ENCODE data around the gene SLCO2A1. TPM values are rescaled to one million over a fixed set of nuclear protein-coding genes. Genes with fewer than 3 reads are reported as not detected.

The SLCO2A1 gene
- polyA plus RNA-seq, 1 donor from 2014 or later = not detected

GRCh38 chr3:133955892-133956291, 73.8 kb downstream of the SLCO2A1 start:
- Mint-ChIP-seq H3K27me3 (peaks cover 9% of the 10 kb centered on the region), H3K4me1 (no peaks in the 10 kb centered on the region), H3K4me3 (no peak overlapping the region), H3K9me3 (peaks cover 0 to 5% (median 0%) of the 10 kb centered on the region in 3 donors), H3K27ac (no peak overlapping the region), H3K36me3 (peaks cover 2% of the 10 kb centered on the region)

GRCh38 chr3:133954717-133955360, 74.9 kb downstream of the SLCO2A1 start:
- H3K4me1 Mint-ChIP-seq = no peaks in the 10 kb centered on the region
- H3K27ac Mint-ChIP-seq = no peak overlapping the region
- peaks cover 2% of the 10 kb centered on the region for H3K36me3 Mint-ChIP-seq
- no peak overlapping the region for H3K4me3 Mint-ChIP-seq
- no peaks in the 10 kb centered on the region for H3K9me3 Mint-ChIP-seq
- H3K27me3 Mint-ChIP-seq = peaks cover 6% of the 10 kb centered on the region

GRCh38 chr3:133953297-133953696, 76.4 kb downstream of the SLCO2A1 start:
- Mint-ChIP-seq H3K4me3 (no peak overlapping the region), H3K9me3 (no peaks in the 10 kb centered on the region), H3K36me3 (peaks cover 2% of the 10 kb centered on the region), H3K4me1 (no peaks in the 10 kb centered on the region), H3K27me3 (peaks cover 3% of the 10 kb centered on the region), H3K27ac (no peak overlapping the region)

- Mint-ChIP-seq H3K27ac (no peak overlapping the region), H3K4me1 (no peaks in the 10 kb centered on the region), H3K9me3 (no peaks in the 10 kb centered on the region), H3K27me3 (peaks cover 6% of the 10 kb centered on the region), H3K4me3 (no peak overlapping the region), H3K36me3 (peaks cover 2% of the 10 kb centered on the region)
These were observed 80.3 kb downstream of the SLCO2A1 start for GRCh38 chr3:133949438-133949837.

GRCh38 chr3:133948996-133949395, 80.7 kb downstream of the SLCO2A1 start:
- Mint-ChIP-seq H3K36me3 (peaks cover 2% of the 10 kb centered on the region), H3K4me1 (no peaks in the 10 kb centered on the region), H3K27ac (no peak overlapping the region), H3K9me3 (no peaks in the 10 kb centered on the region), H3K4me3 (no peak overlapping the region), H3K27me3 (peaks cover 9% of the 10 kb centered on the region)

- no peak overlapping the region for H3K27ac Mint-ChIP-seq
- peaks cover 11% of the 10 kb centered on the region for H3K27me3 Mint-ChIP-seq
- H3K4me1 Mint-ChIP-seq = no peaks in the 10 kb centered on the region
- no peak overlapping the region for H3K4me3 Mint-ChIP-seq
- H3K36me3 Mint-ChIP-seq = no peaks in the 10 kb centered on the region
- H3K9me3 Mint-ChIP-seq = no peaks in the 10 kb centered on the region
These were observed 81.5 kb downstream of the SLCO2A1 start for GRCh38 chr3:133948131-133948810.

- no peaks in the 10 kb centered on the region for H3K4me1 Mint-ChIP-seq
- H3K27me3 Mint-ChIP-seq = peaks cover 13% of the 10 kb centered on the region
- H3K36me3 Mint-ChIP-seq = no peaks in the 10 kb centered on the region
- H3K4me3 Mint-ChIP-seq = no peak overlapping the region
- H3K27ac Mint-ChIP-seq = no peak overlapping the region
- H3K9me3 Mint-ChIP-seq = no peaks in the 10 kb centered on the region
These were observed 84.2 kb downstream of the SLCO2A1 start for GRCh38 chr3:133945381-133946095.

- H3K4me3 Mint-ChIP-seq = no peak overlapping the region
- no peaks in the 10 kb centered on the region for H3K36me3 Mint-ChIP-seq
- H3K27ac Mint-ChIP-seq = no peak overlapping the region
- H3K4me1 Mint-ChIP-seq = no peaks in the 10 kb centered on the region
- no peaks in the 10 kb centered on the region for H3K9me3 Mint-ChIP-seq
- H3K27me3 Mint-ChIP-seq = peaks cover 14% of the 10 kb centered on the region
These were observed 84.9 kb downstream of the SLCO2A1 start for GRCh38 chr3:133944641-133945380.

- no peak overlapping the region for H3K4me3 Mint-ChIP-seq
- no peaks in the 10 kb centered on the region for H3K9me3 Mint-ChIP-seq
- H3K4me1 Mint-ChIP-seq = no peaks in the 10 kb centered on the region
- H3K27me3 Mint-ChIP-seq = peaks cover 14% of the 10 kb centered on the region
- H3K36me3 Mint-ChIP-seq = no peaks in the 10 kb centered on the region
- H3K27ac Mint-ChIP-seq = no peak overlapping the region
These were observed 85.5 kb downstream of the SLCO2A1 start for GRCh38 chr3:133944181-133944580.

GRCh38 chr3:133943639-133944141, 86.0 kb downstream of the SLCO2A1 start:
- no peak overlapping the region for H3K4me3 Mint-ChIP-seq
- H3K4me1 Mint-ChIP-seq = no peaks in the 10 kb centered on the region
- peaks cover 14% of the 10 kb centered on the region for H3K27me3 Mint-ChIP-seq
- no peaks in the 10 kb centered on the region for H3K36me3 Mint-ChIP-seq
- no peaks in the 10 kb centered on the region for H3K9me3 Mint-ChIP-seq
- H3K27ac Mint-ChIP-seq = no peak overlapping the region

GRCh38 chr3:133943031-133943535, 86.6 kb downstream of the SLCO2A1 start:
- Mint-ChIP-seq H3K4me3 (no peak overlapping the region), H3K27me3 (peaks cover 14% of the 10 kb centered on the region), H3K27ac (no peak overlapping the region)

GRCh38 chr3:133941415-133941821, 88.3 kb downstream of the SLCO2A1 start:
- Mint-ChIP-seq H3K36me3 (no peaks in the 10 kb centered on the region), H3K27ac (no peak overlapping the region), H3K9me3 (no peaks in the 10 kb centered on the region), H3K4me3 (no peak overlapping the region), H3K27me3 (peaks cover 14% of the 10 kb centered on the region), H3K4me1 (no peaks in the 10 kb centered on the region)

More at GRCh38 chr3:133943031-133943535, 86.6 kb downstream of the SLCO2A1 start:
- Mint-ChIP-seq H3K4me1 (no peaks in the 10 kb centered on the region), H3K9me3 (no peaks in the 10 kb centered on the region), H3K36me3 (no peaks in the 10 kb centered on the region)

- no peaks in the 10 kb centered on the region for H3K9me3 Mint-ChIP-seq
- H3K27ac Mint-ChIP-seq = no peak overlapping the region
These were observed 89.2 kb downstream of the SLCO2A1 start for GRCh38 chr3:133940536-133940935.

GRCh38 chr3:133939463-133939835, 90.3 kb downstream of the SLCO2A1 start:
- no peak overlapping the region for H3K4me3 Mint-ChIP-seq
- peaks cover 1% of the 10 kb centered on the region for H3K36me3 Mint-ChIP-seq
- H3K4me1 Mint-ChIP-seq = no peaks in the 10 kb centered on the region
- peaks cover 9% of the 10 kb centered on the region for H3K27me3 Mint-ChIP-seq
- no peak overlapping the region for H3K27ac Mint-ChIP-seq
- H3K9me3 Mint-ChIP-seq = no peaks in the 10 kb centered on the region

More at GRCh38 chr3:133940536-133940935, 89.2 kb downstream of the SLCO2A1 start:
- Mint-ChIP-seq H3K4me3 (no peak overlapping the region), H3K4me1 (no peaks in the 10 kb centered on the region), H3K36me3 (no peaks in the 10 kb centered on the region), H3K27me3 (peaks cover 14% of the 10 kb centered on the region)
